ENCODE results near the gene MSMB. TPM values are rescaled to one million over a fixed set of nuclear protein-coding genes. Genes with fewer than 3 reads are reported as not detected.

The MSMB gene
- total RNA-seq, 2 donors from 2014 or later = not detected

DNA sequence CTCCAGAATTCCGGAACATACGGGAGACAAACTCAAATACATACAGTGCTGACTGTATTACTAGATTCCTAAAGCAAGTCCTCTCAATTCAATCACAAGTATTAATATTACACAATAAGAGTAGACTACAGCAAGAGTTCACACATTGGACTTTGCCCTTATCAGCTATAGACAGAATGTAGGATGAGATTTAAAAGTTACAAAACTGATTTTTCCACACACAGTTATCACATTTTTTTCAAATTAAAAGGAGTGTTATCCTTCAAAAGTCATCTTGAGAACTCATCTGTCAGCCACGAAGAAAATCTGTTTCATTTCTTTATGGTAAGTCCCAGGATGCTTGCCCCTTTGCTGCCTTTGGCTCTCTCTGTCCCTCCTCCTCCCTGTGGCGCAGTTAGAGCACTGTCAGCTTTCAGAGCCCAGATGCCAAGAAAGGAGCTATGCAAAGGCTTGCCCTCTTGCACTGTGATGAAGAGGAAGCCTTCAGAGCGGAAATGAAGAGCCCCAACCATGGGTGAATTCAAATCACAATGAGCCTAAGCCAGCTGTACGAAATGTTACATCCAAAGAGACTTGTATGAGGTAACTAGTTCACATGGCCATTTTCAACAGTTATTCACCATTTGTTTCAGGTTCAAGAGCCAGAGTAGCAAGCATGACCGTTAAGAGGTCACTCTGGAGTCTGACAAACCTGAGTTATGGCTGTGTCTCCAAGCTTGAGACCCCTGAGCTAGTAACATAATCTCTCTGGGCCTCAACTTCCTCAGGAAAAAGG lies 26.3 kb downstream of the MSMB start:
- H3K27me3 Mint-ChIP-seq = no peaks in the 10 kb centered on the region
- no peaks in the 10 kb centered on the region for H3K9me3 ChIP-seq (ENCODE audit: control insufficient read depth, low read length, poor library complexity, severe bottlenecking)
- no peak for DNase-seq
- ATAC-seq = no peak
- H3K27ac Mint-ChIP-seq = peak overlapping the region; percentile 78
- peak overlapping the region; percentile 43 for H3K4me3 Mint-ChIP-seq
- H3K36me3 Mint-ChIP-seq (ENCODE audit: low read depth) = no peaks in the 10 kb centered on the region
- peaks cover 36% of the 10 kb centered on the region for H3K4me1 Mint-ChIP-seq

DNA sequence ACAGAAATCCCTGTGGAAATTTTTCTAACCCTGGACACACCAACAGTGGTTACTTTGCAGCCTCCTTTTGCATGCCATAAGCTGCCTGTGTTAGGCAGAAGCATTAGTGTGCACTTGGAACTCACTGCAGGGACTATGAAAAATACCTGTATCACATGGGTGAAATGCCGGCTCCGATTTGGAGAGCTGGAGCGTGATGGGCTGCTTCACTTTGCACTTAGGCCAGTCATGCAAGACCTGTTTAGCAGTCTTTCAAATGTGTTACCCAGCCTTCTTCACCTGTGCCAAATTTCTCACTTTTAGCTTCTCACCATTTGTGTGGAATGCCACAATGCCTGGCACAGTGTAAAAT lies 26.9 kb downstream of the MSMB start:
- Mint-ChIP-seq H3K4me3 (no peak overlapping the region), H3K27me3 (no peaks in the 10 kb centered on the region), H3K36me3 (ENCODE audit: low read depth) (no peaks in the 10 kb centered on the region), H3K27ac (peak overlapping the region; percentile 78), H3K4me1 (peaks cover 30% of the 10 kb centered on the region)
- H3K9me3 ChIP-seq (ENCODE audit: control insufficient read depth, low read length, poor library complexity, severe bottlenecking) = no peaks in the 10 kb centered on the region
- DNase-seq (no peak), ATAC-seq (no peak)

DNA sequence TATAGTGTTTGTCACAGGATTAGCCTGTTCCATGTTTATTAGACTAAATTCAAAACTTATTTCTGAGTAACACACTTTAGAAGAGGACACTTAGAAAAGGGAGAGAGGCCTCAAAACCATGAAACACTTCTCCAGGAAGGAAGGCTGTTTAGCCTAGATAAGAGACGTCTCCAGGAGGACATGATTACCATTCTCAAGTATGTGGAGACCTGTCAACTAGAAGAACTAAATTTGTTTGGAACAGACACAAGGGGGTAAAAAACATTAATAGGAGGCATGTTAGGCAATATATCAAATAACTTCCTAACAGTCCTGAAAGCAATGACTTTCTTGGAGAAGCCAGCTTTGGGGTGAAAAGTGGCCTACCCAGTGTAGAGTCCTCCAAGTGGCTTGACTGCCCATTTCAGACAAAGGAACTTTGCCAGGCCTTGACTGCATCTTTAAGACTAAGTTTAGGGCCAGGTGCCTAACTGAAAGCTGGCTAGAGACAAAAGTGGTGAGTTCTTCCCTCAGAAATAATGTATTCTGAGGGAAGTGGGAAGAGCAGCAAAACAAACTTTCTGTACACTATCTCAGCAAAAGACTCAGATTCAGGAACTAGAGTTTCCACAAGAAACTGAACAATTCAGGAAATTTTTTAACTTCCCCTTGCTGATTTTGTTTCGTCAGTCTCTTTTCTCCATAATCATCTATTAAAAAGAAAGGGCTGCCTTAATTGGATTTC lies 27.5 kb downstream of the MSMB start:
- H3K36me3 Mint-ChIP-seq (ENCODE audit: low read depth) = no peaks in the 10 kb centered on the region
- no peak overlapping the region for H3K4me3 Mint-ChIP-seq
- H3K4me1 Mint-ChIP-seq = peaks cover 26% of the 10 kb centered on the region
- H3K27me3 Mint-ChIP-seq = no peaks in the 10 kb centered on the region
- ATAC-seq = no peak
- H3K9me3 ChIP-seq (ENCODE audit: control insufficient read depth, low read length, poor library complexity, severe bottlenecking) = no peaks in the 10 kb centered on the region
- H3K27ac Mint-ChIP-seq = peak overlapping the region; percentile 78
- DNase-seq = no peak

DNA sequence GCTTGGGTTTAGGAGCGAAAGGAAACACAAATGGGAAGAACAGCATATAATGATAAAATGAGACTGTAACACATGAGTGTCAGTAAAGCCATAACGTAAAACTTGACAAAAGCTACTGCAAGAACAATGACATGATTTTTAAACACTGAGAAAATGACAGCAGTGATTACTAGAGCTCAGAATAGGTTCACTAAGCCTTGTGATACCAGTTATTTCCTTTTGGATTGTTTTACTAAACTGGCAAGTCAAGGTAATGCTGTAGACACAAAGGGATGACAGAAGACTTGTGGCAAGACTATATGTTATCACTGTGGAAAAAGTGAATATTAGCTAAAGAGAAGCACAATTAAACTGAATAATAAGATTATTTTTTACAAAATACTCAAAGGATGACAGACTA lies 28.3 kb downstream of the MSMB start:
- H3K4me3 Mint-ChIP-seq = no peak overlapping the region

DNA sequence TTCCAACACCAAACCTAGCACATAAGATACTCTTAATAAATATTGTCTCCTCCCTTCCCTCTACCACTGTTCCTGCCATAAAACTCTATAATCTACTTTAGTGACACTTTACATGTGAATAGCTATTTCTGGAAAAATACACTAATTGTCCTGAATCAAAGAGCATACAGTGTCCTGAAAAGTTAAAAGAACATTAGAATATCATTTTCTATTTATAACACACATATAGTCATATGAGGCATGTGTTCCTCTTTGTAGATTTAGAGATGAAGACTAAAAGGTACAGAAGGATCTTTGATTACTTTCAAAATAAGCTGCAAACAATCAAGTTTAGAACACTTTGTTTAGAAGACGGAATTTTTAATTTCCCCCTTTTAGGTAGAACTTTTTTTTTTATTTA lies 29.3 kb downstream of the MSMB start:
- Mint-ChIP-seq H3K27me3 (no peaks in the 10 kb centered on the region), H3K4me1 (peaks cover 20% of the 10 kb centered on the region), H3K36me3 (ENCODE audit: low read depth) (no peaks in the 10 kb centered on the region)

More for the DNA sequence above, 28.3 kb downstream of the MSMB start:
- DNase-seq = no peak
- Mint-ChIP-seq H3K36me3 (ENCODE audit: low read depth) (no peaks in the 10 kb centered on the region), H3K27ac (peak overlapping the region; percentile 37), H3K27me3 (no peaks in the 10 kb centered on the region), H3K4me1 (peaks cover 24% of the 10 kb centered on the region)
- H3K9me3 ChIP-seq (ENCODE audit: control insufficient read depth, low read length, poor library complexity, severe bottlenecking) = no peaks in the 10 kb centered on the region
- no peak for ATAC-seq

DNA sequence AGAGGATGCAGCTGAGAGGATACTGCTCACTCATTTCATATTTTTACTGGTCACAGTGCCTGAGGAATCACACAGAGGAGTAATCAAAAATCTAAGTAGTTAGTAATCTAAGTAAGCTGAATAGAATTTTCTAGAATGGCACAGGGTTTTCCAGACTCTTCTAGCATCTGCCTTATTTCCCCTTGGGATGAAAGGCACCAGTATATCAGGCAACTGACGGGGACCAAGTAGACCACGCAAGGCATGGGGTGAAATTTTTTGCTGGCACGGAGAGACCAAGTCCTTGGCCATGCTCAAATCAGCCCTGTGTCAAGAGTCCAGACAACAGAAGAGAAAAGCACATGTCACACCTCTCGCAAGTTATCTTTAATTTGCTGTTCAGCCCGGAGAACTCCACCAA lies 29.9 kb downstream of the MSMB start:
- H3K9me3 ChIP-seq (ENCODE audit: control insufficient read depth, low read length, poor library complexity, severe bottlenecking) = no peaks in the 10 kb centered on the region
- Mint-ChIP-seq H3K4me3 (no peak overlapping the region), H3K4me1 (peaks cover 20% of the 10 kb centered on the region), H3K36me3 (ENCODE audit: low read depth) (no peaks in the 10 kb centered on the region), H3K27ac (no peak overlapping the region), H3K27me3 (no peaks in the 10 kb centered on the region)
- DNase-seq = no peak
- ATAC-seq = no peak

More for the DNA sequence above, 29.3 kb downstream of the MSMB start:
- no peak for ATAC-seq
- H3K4me3 Mint-ChIP-seq = no peak overlapping the region
- no peak for DNase-seq
- peak overlapping the region; percentile 67 for H3K27ac Mint-ChIP-seq
- no peaks in the 10 kb centered on the region for H3K9me3 ChIP-seq (ENCODE audit: control insufficient read depth, low read length, poor library complexity, severe bottlenecking)

DNA sequence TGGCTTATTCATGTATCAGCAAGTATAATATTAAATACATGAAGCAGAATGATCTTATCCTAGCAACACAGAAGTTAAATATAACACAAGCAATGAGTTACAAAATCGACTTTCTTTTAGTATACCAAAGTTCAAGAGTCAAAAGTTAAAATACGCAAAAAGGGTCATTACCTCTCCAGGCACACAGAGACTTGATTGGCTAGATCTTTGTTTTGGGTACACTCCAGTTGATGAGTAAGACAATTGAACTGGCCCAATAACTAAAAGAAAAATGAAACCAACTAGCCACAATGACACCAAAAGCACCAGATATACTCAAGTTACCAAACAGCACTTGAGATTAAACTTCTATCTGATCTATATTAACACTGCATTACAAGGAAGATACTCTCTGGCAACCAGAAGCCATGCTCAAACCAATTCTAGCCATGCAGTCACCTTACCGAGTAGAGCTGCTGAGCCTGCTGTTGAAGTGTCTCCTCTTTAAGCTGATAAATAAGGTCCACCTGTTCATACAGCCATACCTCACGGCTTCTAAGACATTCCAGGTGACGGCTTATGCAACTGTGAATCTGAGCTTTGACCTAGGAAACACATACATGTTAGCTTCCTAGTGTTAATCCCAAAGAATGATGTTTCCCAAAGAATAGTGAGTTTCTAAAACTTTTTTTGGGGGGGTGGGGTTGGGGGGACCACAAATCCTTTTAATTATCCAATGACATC lies 31.2 kb downstream of the MSMB start:
- ATAC-seq (no peak), DNase-seq (no peak)
- Mint-ChIP-seq H3K4me3 (no peak overlapping the region), H3K36me3 (ENCODE audit: low read depth) (no peaks in the 10 kb centered on the region), H3K27me3 (no peaks in the 10 kb centered on the region), H3K27ac (no peak overlapping the region), H3K4me1 (peaks cover 19% of the 10 kb centered on the region)
- no peaks in the 10 kb centered on the region for H3K9me3 ChIP-seq (ENCODE audit: control insufficient read depth, low read length, poor library complexity, severe bottlenecking)

DNA sequence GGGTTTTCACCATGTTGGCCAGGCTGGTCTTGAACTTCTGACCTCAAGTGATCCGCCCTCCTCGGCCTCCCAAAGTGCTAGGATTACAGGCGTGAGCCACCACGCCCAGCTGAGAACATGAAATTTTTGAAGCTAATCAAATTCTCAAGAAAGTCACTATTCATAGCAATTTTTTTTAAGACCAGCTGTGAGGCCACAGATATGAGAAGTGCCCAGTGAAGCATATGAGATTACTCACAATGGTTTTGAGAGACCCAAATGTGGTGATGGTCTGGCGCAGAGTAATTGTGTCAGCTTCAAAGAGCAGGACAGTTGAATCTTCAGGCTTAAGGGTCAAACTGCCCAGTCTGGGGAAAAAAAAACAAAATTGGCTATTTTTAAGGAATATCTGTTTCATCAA lies 31.9 kb downstream of the MSMB start:
- Mint-ChIP-seq H3K36me3 (ENCODE audit: low read depth) (no peaks in the 10 kb centered on the region), H3K27me3 (no peaks in the 10 kb centered on the region), H3K4me3 (no peak overlapping the region), H3K4me1 (peaks cover 16% of the 10 kb centered on the region), H3K27ac (no peak overlapping the region)
- H3K9me3 ChIP-seq (ENCODE audit: control insufficient read depth, low read length, poor library complexity, severe bottlenecking) = no peaks in the 10 kb centered on the region
- no peak for ATAC-seq
- no peak for DNase-seq

DNA sequence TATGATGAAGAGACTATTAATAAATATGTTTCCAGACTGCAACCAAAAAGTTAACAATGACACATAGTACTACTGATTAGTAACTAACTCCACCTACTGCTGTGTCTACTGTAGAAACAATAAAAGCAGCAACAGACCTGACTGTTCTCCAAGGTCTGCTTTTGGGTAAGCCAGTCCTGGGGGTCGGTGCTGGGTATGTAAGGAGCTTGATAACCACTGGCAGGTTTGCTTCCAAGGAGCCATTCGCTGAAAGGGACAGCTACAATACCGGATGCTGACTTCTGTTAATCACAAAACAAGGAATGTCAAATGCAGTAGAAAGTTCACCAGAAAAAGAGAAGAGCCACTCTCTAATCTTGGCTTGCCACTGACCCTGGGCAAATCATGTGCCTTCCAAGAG lies 33.3 kb downstream of the MSMB start:
- H3K27ac Mint-ChIP-seq = no peak overlapping the region
- peaks cover 3% of the 10 kb centered on the region for H3K36me3 Mint-ChIP-seq (ENCODE audit: low read depth)
- no peak overlapping the region for H3K4me3 Mint-ChIP-seq
- no peaks in the 10 kb centered on the region for H3K9me3 ChIP-seq (ENCODE audit: control insufficient read depth, low read length, poor library complexity, severe bottlenecking)
- no peak for ATAC-seq
- DNase-seq = no peak
- H3K4me1 Mint-ChIP-seq = peaks cover 10% of the 10 kb centered on the region
- H3K27me3 Mint-ChIP-seq = no peaks in the 10 kb centered on the region

DNA sequence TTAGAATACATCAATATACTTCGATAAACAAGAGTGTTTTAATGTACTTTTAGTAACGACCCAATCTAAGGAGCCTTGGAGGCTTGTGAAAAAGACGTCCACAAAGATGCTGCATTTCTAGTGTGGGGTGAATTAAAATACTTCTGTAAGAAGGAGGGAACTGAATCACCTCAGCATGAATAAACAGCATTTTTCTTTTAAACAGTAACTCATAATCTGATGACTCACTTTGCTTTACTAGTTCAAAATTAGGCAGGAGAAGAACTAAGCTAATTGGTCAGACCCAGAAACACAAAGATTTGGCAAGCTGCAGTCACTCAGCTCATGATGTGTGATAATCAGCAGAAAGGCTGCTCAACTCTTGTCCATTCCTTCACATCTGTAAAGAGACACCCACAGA lies 39.9 kb downstream of the MSMB start:
- ATAC-seq (no peak), DNase-seq (no peak)
- H3K9me3 ChIP-seq (ENCODE audit: control insufficient read depth, low read length, poor library complexity, severe bottlenecking) = no peaks in the 10 kb centered on the region
- peaks cover 4% of the 10 kb centered on the region for H3K4me1 Mint-ChIP-seq
- H3K36me3 Mint-ChIP-seq (ENCODE audit: low read depth) = peaks cover 3% of the 10 kb centered on the region
- H3K27ac Mint-ChIP-seq = peak overlapping the region; percentile 77
- H3K4me3 Mint-ChIP-seq = no peak overlapping the region
- H3K27me3 Mint-ChIP-seq = no peaks in the 10 kb centered on the region

DNA sequence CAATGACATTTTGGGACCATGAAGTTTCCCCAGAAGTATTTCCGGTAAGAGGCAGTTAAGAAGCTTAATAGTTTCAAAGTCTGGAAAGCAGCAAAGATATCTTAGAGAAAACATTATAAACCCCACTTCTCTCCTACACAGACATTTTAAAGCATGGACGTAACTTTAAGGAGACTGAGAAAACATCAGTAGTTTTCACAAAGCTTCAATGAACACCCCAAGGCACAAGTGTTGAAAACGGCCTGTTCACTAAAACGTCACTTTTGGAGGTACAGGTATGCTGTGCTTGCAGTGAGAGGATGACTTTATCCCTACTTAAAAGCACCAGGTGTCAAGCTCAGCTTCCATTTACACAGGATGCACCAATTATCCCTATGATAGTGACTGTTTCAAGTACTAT lies 40.7 kb downstream of the MSMB start:
- peaks cover 3% of the 10 kb centered on the region for H3K36me3 Mint-ChIP-seq (ENCODE audit: low read depth)
- no peaks in the 10 kb centered on the region for H3K27me3 Mint-ChIP-seq
- peaks cover 2% of the 10 kb centered on the region for H3K4me1 Mint-ChIP-seq
- ATAC-seq = no peak
- H3K4me3 Mint-ChIP-seq = no peak overlapping the region
- no peak for DNase-seq
- H3K9me3 ChIP-seq (ENCODE audit: control insufficient read depth, low read length, poor library complexity, severe bottlenecking) = no peaks in the 10 kb centered on the region
- peak overlapping the region; percentile 14 for H3K27ac Mint-ChIP-seq

DNA sequence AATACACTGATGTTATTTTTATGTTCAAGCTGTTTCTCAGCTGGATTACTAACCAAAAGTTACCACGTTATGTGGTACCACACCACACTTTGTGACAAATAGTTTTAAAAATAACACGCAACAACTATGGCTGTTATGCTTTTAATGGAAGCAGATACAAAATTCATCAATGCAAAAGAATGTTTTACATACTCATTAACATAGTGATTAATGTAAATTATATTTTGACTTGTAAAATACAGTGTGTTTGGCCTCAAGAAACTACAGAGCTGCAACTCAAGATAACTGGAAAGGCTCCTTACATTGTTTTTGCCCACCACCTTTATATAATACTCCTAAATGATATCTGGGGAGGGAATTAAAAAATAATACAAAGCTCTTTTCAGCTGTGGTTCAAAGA lies 41.1 kb downstream of the MSMB start:
- no peak for DNase-seq
- Mint-ChIP-seq H3K4me1 (peaks cover 2% of the 10 kb centered on the region), H3K4me3 (no peak overlapping the region), H3K36me3 (ENCODE audit: low read depth) (peaks cover 3% of the 10 kb centered on the region), H3K27ac (no peak overlapping the region), H3K27me3 (no peaks in the 10 kb centered on the region)
- no peaks in the 10 kb centered on the region for H3K9me3 ChIP-seq (ENCODE audit: control insufficient read depth, low read length, poor library complexity, severe bottlenecking)
- no peak for ATAC-seq

DNA sequence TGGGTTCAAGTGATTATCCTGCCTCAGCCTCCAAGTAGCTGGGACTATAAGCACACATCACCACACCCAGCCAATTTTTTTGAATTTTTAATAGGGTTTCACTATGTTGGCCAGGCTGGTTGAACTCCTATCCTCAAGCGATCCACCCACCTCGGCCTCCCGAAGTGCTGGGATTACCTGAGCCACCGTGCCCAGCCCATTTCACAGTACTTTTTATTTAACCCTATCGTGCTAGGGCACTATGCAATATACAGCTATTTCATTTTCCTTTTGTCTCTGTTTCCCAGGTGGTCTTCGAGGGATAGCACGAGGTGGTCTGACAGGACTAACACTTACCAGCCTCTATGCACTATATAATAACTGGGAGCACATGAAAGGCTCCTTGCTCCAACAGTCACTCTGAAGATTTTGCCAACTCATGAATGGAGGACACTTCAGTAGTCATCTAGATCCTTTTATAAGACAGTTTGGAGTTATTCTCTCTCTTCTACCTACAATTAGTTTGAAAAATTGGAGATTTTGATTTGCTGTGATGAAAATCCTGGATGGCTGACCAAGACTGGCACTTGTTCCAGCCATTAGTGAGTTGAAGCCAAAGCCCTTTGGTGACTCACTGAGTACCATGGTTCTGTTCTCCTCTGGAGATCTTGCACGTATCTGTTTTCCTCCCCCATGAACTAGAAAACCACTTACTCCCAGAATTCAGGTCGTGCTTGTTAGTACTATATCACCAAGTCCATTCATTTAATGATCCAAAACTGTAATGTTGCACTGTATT lies 43.0 kb downstream of the MSMB start:
- H3K27ac Mint-ChIP-seq = peak overlapping the region; percentile 49
- no peak for ATAC-seq
- H3K4me3 Mint-ChIP-seq = no peak overlapping the region

More for the DNA sequence above, 43.0 kb downstream of the MSMB start:
- no peaks in the 10 kb centered on the region for H3K9me3 ChIP-seq (ENCODE audit: control insufficient read depth, low read length, poor library complexity, severe bottlenecking)
- peaks cover 3% of the 10 kb centered on the region for H3K36me3 Mint-ChIP-seq (ENCODE audit: low read depth)
- H3K4me1 Mint-ChIP-seq = peaks cover 2% of the 10 kb centered on the region
- H3K27me3 Mint-ChIP-seq = no peaks in the 10 kb centered on the region
- no peak for DNase-seq

Data from T-helper 17 cell (primary cell).